ENCODE measurements around the gene RFT1. TPM values are rescaled to one million over a fixed set of nuclear protein-coding genes. Genes with fewer than 3 reads are reported as not detected.

Gene RFT1
- polyA plus RNA-seq, 1 donor (not counting 4 experiments of a cell fraction or from before 2014, with no cell fraction given), result 34.4 TPM

GRCh38 chr3:53084310-53085001, 45.8 kb downstream of the RFT1 start:
- Histone ChIP-seq H3K27me3 (ENCODE audit: control insufficient read depth, extremely low read depth, insufficient read depth, low read length) (no peaks in the 10 kb centered on the region), H3K9me3 (ENCODE audit: control insufficient read depth, low read depth, low read length) (no peaks in the 10 kb centered on the region), H2AFZ (ENCODE audit: control insufficient read depth, low read length) (no peak overlapping the region), H4K20me1 (ENCODE audit: control insufficient read depth, extremely low read depth, insufficient read depth, low read length) (no peaks in the 10 kb centered on the region), H3K79me2 (ENCODE audit: control insufficient read depth, insufficient read depth, low read length) (no peaks in the 10 kb centered on the region), H3K4me1 (ENCODE audit: control insufficient read depth, extremely low read depth, insufficient read depth, low read length) (peaks cover 5% of the 10 kb centered on the region), H3K9ac (ENCODE audit: control insufficient read depth, extremely low read depth, insufficient read depth, low read length) (no peak overlapping the region), H3K36me3 (ENCODE audit: control insufficient read depth in 2 of 2, extremely low read depth in 1 of 2, insufficient read depth in 2 of 2, low read length in 2 of 2) (no peaks in the 10 kb centered on the region), H3K4me2 (ENCODE audit: control insufficient read depth, extremely low read depth, insufficient read depth, low read depth, low read length) (no peak overlapping the region), H3K4me3 (ENCODE audit: control insufficient read depth in 2 of 3, extremely low read depth in 1 of 3, insufficient read depth in 2 of 3, low read depth in 1 of 3, low read length in 3 of 3) (no peak overlapping the region), H3K27ac (ENCODE audit: control insufficient read depth, insufficient read depth, low read length) (no peak overlapping the region), H3K9me1 (ENCODE audit: control insufficient read depth, extremely low read depth, insufficient read depth, low read length) (no peaks in the 10 kb centered on the region)
- DNase-seq (ENCODE audit: low read depth, low spot score) (no peak), FAIRE-seq (no peak)
- dilution Hi-C loops (cut with MboI; ENCODE audit: extremely low pct_ligation_motif_present, low sequenced_read_pairs), result no loop called here
- no peak for TF ChIP-seq CTCF (optimal IDR thresholded peaks at IDR 0.05 in 1 of 3, IDR thresholded peaks at IDR 0.05 in 1 of 3, conservative IDR thresholded peaks at IDR 0.05 in 1 of 3; ENCODE audit: extremely low read depth in 1 of 3, insufficient read depth in 2 of 3, low read length in 3 of 3)
- TF ChIP-seq EZH2 (IDR thresholded peaks at IDR 0.05; ENCODE audit: low read length), result no peak

DNA sequence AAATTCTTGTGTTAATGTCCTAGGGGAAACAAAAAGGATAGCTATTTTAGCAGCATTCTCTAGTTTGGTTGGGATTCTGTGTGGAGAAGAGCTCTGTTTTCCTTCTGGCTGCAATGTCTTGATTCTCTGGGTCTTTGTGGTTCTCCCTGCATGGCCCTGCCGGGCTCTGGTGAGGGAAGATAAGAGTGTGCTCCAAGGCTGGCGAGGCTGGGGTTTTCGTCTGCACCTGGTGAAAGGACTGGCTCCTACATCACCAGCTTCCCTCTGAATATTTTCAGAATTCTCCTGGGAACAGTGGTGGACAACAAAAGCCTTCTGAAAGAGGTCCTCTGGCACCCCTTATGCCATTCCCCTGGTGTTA, 46.3 kb downstream of the RFT1 start:
- Histone ChIP-seq H3K9me3 (ENCODE audit: control insufficient read depth, low read depth, low read length) (no peaks in the 10 kb centered on the region), H3K4me1 (ENCODE audit: control insufficient read depth, extremely low read depth, insufficient read depth, low read length) (no peaks in the 10 kb centered on the region), H3K9me1 (ENCODE audit: control insufficient read depth, extremely low read depth, insufficient read depth, low read length) (no peaks in the 10 kb centered on the region), H3K27me3 (ENCODE audit: control insufficient read depth, extremely low read depth, insufficient read depth, low read length) (no peaks in the 10 kb centered on the region), H3K9ac (ENCODE audit: control insufficient read depth, extremely low read depth, insufficient read depth, low read length) (no peak overlapping the region), H3K36me3 (ENCODE audit: control insufficient read depth in 2 of 2, extremely low read depth in 1 of 2, insufficient read depth in 2 of 2, low read length in 2 of 2) (no peaks in the 10 kb centered on the region), H2AFZ (ENCODE audit: control insufficient read depth, low read length) (no peak overlapping the region), H4K20me1 (ENCODE audit: control insufficient read depth, extremely low read depth, insufficient read depth, low read length) (no peaks in the 10 kb centered on the region), H3K79me2 (ENCODE audit: control insufficient read depth, insufficient read depth, low read length) (no peaks in the 10 kb centered on the region), H3K27ac (ENCODE audit: control insufficient read depth, insufficient read depth, low read length) (no peak overlapping the region), H3K4me2 (ENCODE audit: control insufficient read depth, extremely low read depth, insufficient read depth, low read depth, low read length) (no peak overlapping the region), H3K4me3 (ENCODE audit: control insufficient read depth in 2 of 3, extremely low read depth in 1 of 3, insufficient read depth in 2 of 3, low read depth in 1 of 3, low read length in 3 of 3) (no peak overlapping the region)
- no peak for FAIRE-seq
- dilution Hi-C loops (cut with MboI; ENCODE audit: extremely low pct_ligation_motif_present, low sequenced_read_pairs), result no loop called here
- TF ChIP-seq CTCF (optimal IDR thresholded peaks at IDR 0.05 in 1 of 3, IDR thresholded peaks at IDR 0.05 in 1 of 3, conservative IDR thresholded peaks at IDR 0.05 in 1 of 3; ENCODE audit: extremely low read depth in 1 of 3, insufficient read depth in 2 of 3, low read length in 3 of 3), result no peak
- TF ChIP-seq EZH2 (IDR thresholded peaks at IDR 0.05; ENCODE audit: low read length), result no peak
- no peak for DNase-seq (ENCODE audit: low read depth, low spot score)

Data from keratinocyte (primary cell).